Kidney (tissue), 14 donors: ENCODE measurements around the gene NXPH1. TPM values are rescaled to one million over a fixed set of nuclear protein-coding genes. Genes with fewer than 3 reads are reported as not detected.

Experiments
- DNase-seq, 5 donors: peaks; one replicate each; pipeline ENCODE4 v3.0.0-alpha.2; 2013 to 2020
- FAIRE-seq: peaks from 2 replicates; lab custom pipeline; 2012; peaks lifted over from hg19 to GRCh38; lab: Jason Lieb, UNC
- H3K27ac ChIP-seq, 2 donors: one replicate each; pipeline ENCODE4 v1.7.0; 2013; ENCODE audit warnings: low read depth in 2 of 2, low read length in 2 of 2, inconsistent platforms in 1 of 2
- H3K27me3 ChIP-seq: one replicate; pipeline ENCODE4 v1.7.1; 2013; ENCODE audit warnings: low read length, inconsistent platforms; ENCODE audit not compliant: control insufficient read depth, insufficient read depth
- H3K36me3 ChIP-seq, 3 donors: one replicate each; pipeline versions ENCODE4 v1.7.0 to v1.7.1; 2013; ENCODE audit warnings: low read length in 3 of 3, control low read depth in 1 of 3, inconsistent platforms in 1 of 3; ENCODE audit not compliant: insufficient read depth in 3 of 3, control insufficient read depth in 2 of 3
- H3K4me1 ChIP-seq, 3 donors: one replicate each; pipeline versions ENCODE4 v1.7.0 to v1.7.1; 2013; ENCODE audit warnings: low read length in 3 of 3, inconsistent platforms in 1 of 3, low read depth in 1 of 3; ENCODE audit not compliant: control insufficient read depth in 2 of 3, insufficient read depth in 2 of 3
- H3K4me3 ChIP-seq, 3 donors: one replicate each; pipeline versions ENCODE4 v1.7.0 to v1.8.1; 2013; ENCODE audit warnings: low read length in 3 of 3, control low read depth in 1 of 3, inconsistent platforms in 1 of 3
- H3K9ac ChIP-seq, 3 donors: one replicate each; pipeline versions ENCODE4 v1.7.0 to v1.7.1; 2013; ENCODE audit warnings: low read length in 3 of 3, control low read depth in 1 of 3, inconsistent platforms in 1 of 3
- H3K9me3 ChIP-seq, 3 donors: one replicate each; pipeline versions ENCODE4 v1.7.0 to v1.7.1; 2013; ENCODE audit warnings: low read length in 3 of 3, control low read depth in 1 of 3, inconsistent platforms in 1 of 3; ENCODE audit not compliant: control insufficient read depth in 2 of 3, insufficient read depth in 1 of 3
- CTCF ChIP-seq: IDR thresholded peaks from 3 replicates; pipeline ENCODE4 v1.5.1; 2012; ENCODE audit warnings: mild to moderate bottlenecking, moderate library complexity, borderline replicate concordance; ENCODE audit not compliant: insufficient read depth; ENCODE audit errors: extremely low read depth
- intact Hi-C: fragments of 100-400 bp; cut with DNase I; formaldehyde crosslinking; loops from one replicate; pipeline ENCODE4 v1.11.1; 2022
- polyA plus RNA-seq: library from polyadenylated mRNA; stranded (reverse); fragments of 350-450 nt; fragmentation: Illumina TruSeq; extraction: RNeasy Lipid Tissue Mini Kit (QIAGEN cat#74804); gene quantifications from one replicate; pipeline ENCODE4 v1.2.3, GENCODE V29; 2014; ENCODE audit warnings: low read depth, low replicate concordance; ENCODE audit not compliant: insufficient read depth
- total RNA-seq: library from RNA; stranded (reverse); fragmentation: NEBNext Ultra II Directional; extraction: Animal tissue kit (Norgen Biotek cat#: 25700); gene quantifications from one replicate; pipeline ENCODE4 v1.2.1, GENCODE V29; 2021
- donor health status: control.
- donor health status: control.
- donor health status: control.
- donor health status: control.
- donor health status: control.
- donor health status: DM: yes; HTN: yes; CAD: no.
- donor health status: Normal renal cell carcinoma (clear cell type).

Gene NXPH1
- total and polyA plus RNA-seq, 2 donors from 2014 or later = not detected

GRCh38 chr7:8592167-8592566 is 158.8 kb downstream of the NXPH1 start:
- no peak overlapping the region for H3K27ac ChIP-seq
- no peak overlapping the region for H3K9ac ChIP-seq
- H3K9me3 ChIP-seq = no peaks in the 10 kb centered on the region
- no peak for FAIRE-seq
- H3K36me3 ChIP-seq = no peaks in the 10 kb centered on the region
- no peaks in the 10 kb centered on the region for H3K4me1 ChIP-seq
- TF ChIP-seq CTCF = no peak
- DNase-seq = no peak
- intact Hi-C loops = no loop called here
- no peaks in the 10 kb centered on the region for H3K27me3 ChIP-seq
- H3K4me3 ChIP-seq = no peak overlapping the region

- Histone ChIP-seq H3K9ac (no peak overlapping the region), H3K27ac (no peak overlapping the region), H3K9me3 (no peaks in the 10 kb centered on the region), H3K4me1 (no peaks in the 10 kb centered on the region), H3K36me3 (no peaks in the 10 kb centered on the region), H3K4me3 (no peak overlapping the region), H3K27me3 (no peaks in the 10 kb centered on the region)
- DNase-seq (peak in 2 of 5 donors; percentile 35 to 73), FAIRE-seq (no peak)
- intact Hi-C loops = no loop called here
- TF ChIP-seq CTCF = no peak
These were observed 160.7 kb downstream of the NXPH1 start for GRCh38 chr7:8594115-8594514.

- no peak for DNase-seq
- no peak for FAIRE-seq
These were observed 164.2 kb downstream of the NXPH1 start for GRCh38 chr7:8597565-8597964.

More at GRCh38 chr7:8597565-8597964, 164.2 kb downstream of the NXPH1 start:
- Histone ChIP-seq H3K27me3 (no peaks in the 10 kb centered on the region), H3K9me3 (no peaks in the 10 kb centered on the region), H3K4me1 (no peaks in the 10 kb centered on the region), H3K4me3 (no peak overlapping the region), H3K36me3 (no peaks in the 10 kb centered on the region), H3K27ac (no peak overlapping the region), H3K9ac (no peak overlapping the region)
- no peak for TF ChIP-seq CTCF
- intact Hi-C loops = no loop called here
